Endothelial cell of umbilical vein (primary cell): ENCODE results near the gene TNFRSF1A. TPM values are rescaled to one million over a fixed set of nuclear protein-coding genes. Genes with fewer than 3 reads are reported as not detected.

Experiments
- BruUV-seq: library from RNA; stranded (reverse); fragments of 400-500 nt; replicated peaks from 2 replicates; lab custom pipeline; 2021; lab: Mats Ljungman, UMichigan
- CTCF ChIA-PET: fragments of 300-600, 350-600 bp; sonication (Branson Sonifier 250); formaldehyde crosslinking; loops from one replicate; lab custom pipeline; 2021; ENCODE audit warnings: antibody characterized with exemption, inconsistent platforms; lab: Charles Lee
- POLR2A ChIA-PET: fragments of 300-600, 350-600 bp; sonication (Branson Sonifier 250); formaldehyde crosslinking; loops from one replicate; lab custom pipeline; 2021; ENCODE audit warnings: antibody characterized with exemption, inconsistent platforms; lab: Charles Lee
- DNase-seq: peaks from one replicate; pipeline ENCODE4 v3.0.0-alpha.2; 2011; ENCODE audit warnings: low read depth, low spot score
- FAIRE-seq: peaks from 2 replicates; lab custom pipeline; 2011; peaks lifted over from hg19 to GRCh38; lab: Jason Lieb, UNC
- H2AFZ ChIP-seq: 2 replicates; pipeline ENCODE4 v1.6.0; 2012; ENCODE audit warnings: low read depth, low read length, control low read depth, inconsistent platforms
- H3K27ac ChIP-seq: 2 replicates; pipeline ENCODE4 v1.5.1; 2011; ENCODE audit warnings: low read depth, mild to moderate bottlenecking, control low read depth, low read length, moderate library complexity; ENCODE audit not compliant: insufficient read depth
- H3K27me3 ChIP-seq, 2 experiments: 2 replicates each; pipeline versions ENCODE4 v1.6.0 to v1.6.1; 2011; ENCODE audit warnings: low read length in 2 of 2, mixed read lengths in 1 of 2; ENCODE audit not compliant: control insufficient read depth in 2 of 2, insufficient read depth in 2 of 2
- H3K36me3 ChIP-seq, 2 experiments: 2 replicates in 1 of 2; 3 replicates in 1 of 2; pipeline ENCODE4 v1.5.1; 2011; ENCODE audit warnings: low read length in 2 of 2, mild to moderate bottlenecking in 1 of 2, moderate library complexity in 1 of 2; ENCODE audit not compliant: control insufficient read depth in 2 of 2, insufficient read depth in 2 of 2; ENCODE audit errors: extremely low read depth in 1 of 2
- H3K4me1 ChIP-seq: 3 replicates; pipeline ENCODE4 v1.5.1; 2011; ENCODE audit warnings: mild to moderate bottlenecking, low read length; ENCODE audit not compliant: control insufficient read depth, insufficient read depth; ENCODE audit errors: extremely low read depth
- H3K4me2 ChIP-seq: 2 replicates; pipeline ENCODE4 v1.6.1; 2011; ENCODE audit warnings: low read length, control low read depth, mixed read lengths; ENCODE audit not compliant: insufficient read depth
- H3K4me3 ChIP-seq, 3 experiments: fragments of 200-600 bp in 1 of 3; sonication (generic), shearing (Covaris generic) in 1 of 3; replicated peaks in 1 of 3; 2 replicates each; pipeline ENCODE4 v1.5.1; 2011 to 2016; ENCODE audit warnings: control low read depth in 3 of 3, low read length in 3 of 3, mild to moderate bottlenecking in 2 of 3, inconsistent platforms in 1 of 3, low read depth in 1 of 3, moderate library complexity in 1 of 3; ENCODE audit not compliant: insufficient read depth in 1 of 3
- H3K79me2 ChIP-seq: 2 replicates; pipeline ENCODE4 v1.6.0; 2012; ENCODE audit warnings: low read length, inconsistent platforms; ENCODE audit not compliant: control insufficient read depth, insufficient read depth
- H3K9ac ChIP-seq: replicated peaks from 2 replicates; pipeline ENCODE3; 2011; ENCODE audit warnings: low read length, control low read depth; ENCODE audit not compliant: insufficient read depth; ENCODE audit errors: extremely low read depth
- H3K9me1 ChIP-seq: replicated peaks from 3 replicates; pipeline ENCODE4 v1.6.0; 2011; ENCODE audit warnings: mild to moderate bottlenecking, low read length; ENCODE audit not compliant: control insufficient read depth, insufficient read depth; ENCODE audit errors: extremely low read depth
- H3K9me3 ChIP-seq: replicated peaks from 2 replicates; pipeline ENCODE4 v1.5.1; 2012; ENCODE audit warnings: low read length, inconsistent platforms; ENCODE audit not compliant: control insufficient read depth, insufficient read depth
- H4K20me1 ChIP-seq: replicated peaks from 2 replicates; pipeline ENCODE3; 2011; ENCODE audit warnings: mild to moderate bottlenecking, low read length; ENCODE audit not compliant: control insufficient read depth, insufficient read depth; ENCODE audit errors: extremely low read depth
- CTCF ChIP-seq, 2 donors: IDR thresholded peaks; 1 replicate in 1 of 2; 2 replicates in 1 of 2; pipeline ENCODE4 v1.5.1; 2011; ENCODE audit warnings: low read length in 2 of 2, mild to moderate bottlenecking in 2 of 2, moderate library complexity in 2 of 2, control low read depth in 1 of 2, inconsistent platforms in 1 of 2, low read depth in 1 of 2; ENCODE audit not compliant: insufficient read depth in 1 of 2; ENCODE audit errors: extremely low read depth in 1 of 2
- EZH2 ChIP-seq: IDR thresholded peaks from 2 replicates; pipeline ENCODE4 v1.6.1; 2012; ENCODE audit warnings: borderline replicate concordance, low read depth, mild to moderate bottlenecking, moderate library complexity, low read length, inconsistent platforms; ENCODE audit not compliant: severe bottlenecking
- FOS ChIP-seq: IDR thresholded peaks from 2 replicates; pipeline ENCODE4 v1.6.1; 2011; ENCODE audit warnings: mild to moderate bottlenecking, low read length, moderate library complexity, borderline replicate concordance; ENCODE audit not compliant: insufficient read depth
- GATA2 ChIP-seq: IDR thresholded peaks from 2 replicates; pipeline ENCODE4 v1.7.0; 2011; ENCODE audit warnings: low read depth, mild to moderate bottlenecking, moderate library complexity, mixed read lengths, low read length; ENCODE audit not compliant: insufficient read length, insufficient read depth
- JUN ChIP-seq: IDR thresholded peaks from 2 replicates; pipeline ENCODE4 v1.6.1; 2011; ENCODE audit warnings: borderline replicate concordance, low read depth; ENCODE audit not compliant: insufficient read length, insufficient read depth
- MYC ChIP-seq: IDR thresholded peaks from one replicate; pipeline ENCODE4 v1.6.1; 2011; ENCODE audit warnings: mild to moderate bottlenecking, low read depth, low read length
- POLR2A ChIP-seq: IDR thresholded peaks from 2 replicates; pipeline ENCODE4 v1.6.1; 2012; ENCODE audit warnings: low read depth, mild to moderate bottlenecking, control low read depth, low read length
- POLR2AphosphoS5 ChIP-seq: IDR thresholded peaks from 2 replicates; pipeline ENCODE4 v1.6.1; 2012; ENCODE audit warnings: low read depth, mild to moderate bottlenecking, control low read depth, low read length, moderate library complexity; ENCODE audit not compliant: insufficient read depth
- dilution Hi-C: fragments of 300-500 bp; cut with MboI; formaldehyde crosslinking; loops from one replicate; pipeline ENCODE4 v1.15.0; 2019; ENCODE audit warnings: low sequenced_read_pairs; ENCODE audit not compliant: extremely low pct_ligation_motif_present
- intact Hi-C: fragments of 100-400 bp; cut with micrococcal nuclease; formaldehyde crosslinking; loops from one replicate; pipeline ENCODE4 v1.10.0; 2022
- polyA plus RNA-seq, 4 experiments: library from polyadenylated mRNA; depleted of rRNA in 3 of 4; stranded (reverse) in 3 of 4; unstranded in 1 of 4; fragments of >200 nt; gene quantifications; 2 replicates each; pipeline versions ENCODE4 v1.2.1 to v1.2.3, GENCODE V29; 2011 to 2012; ENCODE audit warnings: missing spikeins in 1 of 4
- total RNA-seq: library from RNA; stranded (reverse); gene quantifications from 2 replicates; pipeline ENCODE4 v1.2.3, GENCODE V29; 2021

The TNFRSF1A gene
- total and polyA plus RNA-seq, 2 donors (not counting 3 experiments of a cell fraction or from before 2014, with no cell fraction given), result 86.5 to 98.2 TPM

- no TSS peak for BruUV-seq
These were observed 61.8 kb downstream of the TNFRSF1A start for GRCh38 chr12:6280053-6280469.

More at GRCh38 chr12:6280053-6280469, 61.8 kb downstream of the TNFRSF1A start:
- no peaks in the 10 kb centered on the region for H3K9me3 ChIP-seq
- intact Hi-C loops, result no loop called here
- peak; percentile 74 for TF ChIP-seq POLR2AphosphoS5
- no peak for TF ChIP-seq MYC
- TF ChIP-seq GATA2, result no peak
- peak; percentile 97 for TF ChIP-seq FOS
- no peak for TF ChIP-seq EZH2
- TF ChIP-seq JUN, result peak; percentile 78
- TF ChIP-seq CTCF (IDR thresholded peaks at IDR 0.05; ENCODE audit: extremely low read depth in 1 of 2, insufficient read depth in 1 of 2, low read depth in 1 of 2, low read length in 2 of 2), result no peak
- TF ChIP-seq POLR2A, result peak; percentile 42
- peaks cover 34% of the 10 kb centered on the region for H3K4me1 ChIP-seq
- dilution Hi-C loops, result no loop called here
- ChIA-PET POLR2A (interaction anchor here (1.3 kb wide), 1 partner anchor 79 kb away, joined by 5 read pairs; no protein-coding TSS in a partner anchor), CTCF (interaction anchor here (0.6 to 8.2 kb wide), 18 partner anchors 14 to 535 kb away, joined by 3 to 146 read pairs (median 6); partner anchors contain the start of gene CD9)
- no peaks in the 10 kb centered on the region for H4K20me1 ChIP-seq
- DNase-seq (peak; percentile 81), FAIRE-seq (peak; percentile 90)
- peak overlapping the region; percentile 54 for H3K27ac ChIP-seq
- peak overlapping the region; percentile 1 for H2AFZ ChIP-seq
- H3K27me3 ChIP-seq, result no peaks in the 10 kb centered on the region
- no peaks in the 10 kb centered on the region for H3K9me1 ChIP-seq
- H3K79me2 ChIP-seq, result no peaks in the 10 kb centered on the region
- H3K4me2 ChIP-seq, result peak overlapping the region; percentile 19
- peak overlapping the region; percentile 19 for H3K9ac ChIP-seq
- H3K36me3 ChIP-seq, result no peaks in the 10 kb centered on the region
- no peak overlapping the region for H3K4me3 ChIP-seq
